Fibroblast of lung (primary cell): Measurements from ENCODE around the gene TGFBR3.

ENCODE experiments used
- EZH2 ChIP-seq: IDR thresholded peaks from 2 replicates; pipeline ENCODE4 v1.5.1; 2012; ENCODE audit warnings: low read length, control low read depth, mild to moderate bottlenecking; ENCODE audit errors: missing control alignments
- TF ChIP-seq, protein P1 (sequence below), 2 donors: IDR thresholded peaks in 1 of 2; conservative IDR thresholded peaks in 1 of 2; 1 replicate in 1 of 2; 2 replicates in 1 of 2; pipeline ENCODE4 v1.5.1; 2011 to 2012; ENCODE audit warnings: low read length in 2 of 2, control low read depth in 1 of 2, inconsistent platforms in 1 of 2, low read depth in 1 of 2, mild to moderate bottlenecking in 1 of 2

DNA sequence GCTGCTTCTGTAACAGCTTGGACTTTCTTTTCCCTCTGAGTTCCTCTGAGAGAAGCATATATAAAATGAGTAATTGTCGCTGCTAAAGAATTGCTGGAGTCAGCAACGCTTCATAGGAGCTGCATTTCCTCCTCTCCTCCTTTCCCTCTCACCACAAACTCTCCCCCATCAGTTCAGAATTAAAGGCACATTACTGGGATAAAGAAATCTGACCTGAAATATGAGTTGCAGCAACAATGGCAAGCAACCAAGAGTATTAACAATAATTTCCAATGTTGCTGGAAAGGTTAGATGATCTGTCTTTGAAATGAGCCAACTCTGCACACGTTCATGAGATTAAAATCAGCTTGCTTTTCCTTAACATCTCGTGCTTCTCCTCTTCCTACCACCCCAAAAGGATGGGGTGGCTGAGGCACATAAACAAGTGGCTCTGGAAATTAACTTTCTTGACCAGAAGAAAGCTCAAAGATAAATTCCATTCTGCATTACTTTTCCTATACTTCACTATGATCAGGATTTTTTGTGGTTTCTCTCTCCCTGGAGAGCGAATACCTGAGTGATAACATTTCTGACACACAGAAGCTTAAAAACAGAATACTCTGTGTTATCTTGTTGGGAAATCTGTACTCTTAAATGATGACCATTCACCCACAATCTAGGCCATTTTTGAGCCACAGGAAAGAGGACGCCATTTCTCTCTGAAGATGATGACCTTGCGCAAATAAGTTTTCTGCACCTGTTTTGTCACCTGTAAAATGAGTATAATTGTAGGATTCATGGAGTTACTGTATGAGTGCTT lies 90.2 kb downstream of the TGFBR3 start:
- TF ChIP-seq, protein P1, sequence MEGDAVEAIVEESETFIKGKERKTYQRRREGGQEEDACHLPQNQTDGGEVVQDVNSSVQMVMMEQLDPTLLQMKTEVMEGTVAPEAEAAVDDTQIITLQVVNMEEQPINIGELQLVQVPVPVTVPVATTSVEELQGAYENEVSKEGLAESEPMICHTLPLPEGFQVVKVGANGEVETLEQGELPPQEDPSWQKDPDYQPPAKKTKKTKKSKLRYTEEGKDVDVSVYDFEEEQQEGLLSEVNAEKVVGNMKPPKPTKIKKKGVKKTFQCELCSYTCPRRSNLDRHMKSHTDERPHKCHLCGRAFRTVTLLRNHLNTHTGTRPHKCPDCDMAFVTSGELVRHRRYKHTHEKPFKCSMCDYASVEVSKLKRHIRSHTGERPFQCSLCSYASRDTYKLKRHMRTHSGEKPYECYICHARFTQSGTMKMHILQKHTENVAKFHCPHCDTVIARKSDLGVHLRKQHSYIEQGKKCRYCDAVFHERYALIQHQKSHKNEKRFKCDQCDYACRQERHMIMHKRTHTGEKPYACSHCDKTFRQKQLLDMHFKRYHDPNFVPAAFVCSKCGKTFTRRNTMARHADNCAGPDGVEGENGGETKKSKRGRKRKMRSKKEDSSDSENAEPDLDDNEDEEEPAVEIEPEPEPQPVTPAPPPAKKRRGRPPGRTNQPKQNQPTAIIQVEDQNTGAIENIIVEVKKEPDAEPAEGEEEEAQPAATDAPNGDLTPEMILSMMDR (conservative IDR thresholded peaks at IDR 0.05 in 1 of 2, IDR thresholded peaks at IDR 0.05 in 1 of 2; ENCODE audit: low read depth in 1 of 2, low read length in 2 of 2): no peak
- no peak for TF ChIP-seq EZH2
